IPS DF 19.7 (cell line): ENCODE measurements around the gene GRPEL1.

ENCODE experiments used
- DNase-seq: peaks from one replicate; pipeline ENCODE4 v3.0.0-alpha.2; 2013; ENCODE audit warnings: low read depth, low spot score

The GRPEL1 gene

GRCh38 chr4:7023901-7024300 lies 44.0 kb downstream of the GRPEL1 start:
- DNase-seq: no peak

GRCh38 chr4:7023486-7023885 lies 44.4 kb downstream of the GRPEL1 start:
- DNase-seq: no peak

- DNase-seq: no peak
Measured at GRCh38 chr4:7021930-7022664, 45.8 kb downstream of the GRPEL1 start.

GRCh38 chr4:7021355-7021754 lies 46.5 kb downstream of the GRPEL1 start:
- no peak for DNase-seq

- DNase-seq: no peak
Measured at GRCh38 chr4:7020856-7021255, 47.0 kb downstream of the GRPEL1 start.

GRCh38 chr4:7020290-7020689 lies 47.6 kb downstream of the GRPEL1 start:
- no peak for DNase-seq

- DNase-seq: no peak
Measured at GRCh38 chr4:7019367-7019766, 48.5 kb downstream of the GRPEL1 start.

GRCh38 chr4:7018281-7018680 lies 49.6 kb downstream of the GRPEL1 start:
- DNase-seq: no peak

- no peak for DNase-seq
Measured at GRCh38 chr4:7017446-7018048, 50.3 kb downstream of the GRPEL1 start.

GRCh38 chr4:7016512-7016911 lies 51.4 kb downstream of the GRPEL1 start:
- DNase-seq: no peak

- no peak for DNase-seq
Measured at GRCh38 chr4:7016086-7016485, 51.8 kb downstream of the GRPEL1 start.

GRCh38 chr4:7015383-7016035 lies 52.4 kb downstream of the GRPEL1 start:
- no peak for DNase-seq

GRCh38 chr4:7014815-7015214 lies 53.0 kb downstream of the GRPEL1 start:
- DNase-seq: no peak

- DNase-seq: no peak
Measured at GRCh38 chr4:7013175-7013574, 54.7 kb downstream of the GRPEL1 start.

- DNase-seq: no peak
Measured at GRCh38 chr4:7009564-7009963, 58.3 kb downstream of the GRPEL1 start.
